Keratinocyte (primary cell): Measurements from ENCODE around the gene ASRGL1.
A peak's percentile ranks its signal among the peaks of the same experiment; 100 is the strongest.

Experiments used
- EZH2 ChIP-seq: IDR thresholded peaks from one replicate; pipeline ENCODE4 v1.6.1; 2012; ENCODE audit warnings: inconsistent platforms, mild to moderate bottlenecking, low read length, moderate library complexity
- TF ChIP-seq, protein P1 (sequence below), 3 experiments: IDR thresholded peaks in 1 of 3; conservative IDR thresholded peaks in 1 of 3; optimal IDR thresholded peaks in 1 of 3; 2 replicates in 2 of 3; 3 replicates in 1 of 3; pipeline versions ENCODE3 to v1.5.1; 2011; ENCODE audit warnings: low read length in 3 of 3, mild to moderate bottlenecking in 3 of 3, moderate library complexity in 2 of 3, control low read depth in 1 of 3, inconsistent platforms in 1 of 3; ENCODE audit not compliant: insufficient read depth in 2 of 3; ENCODE audit errors: extremely low read depth in 1 of 3

DNA sequence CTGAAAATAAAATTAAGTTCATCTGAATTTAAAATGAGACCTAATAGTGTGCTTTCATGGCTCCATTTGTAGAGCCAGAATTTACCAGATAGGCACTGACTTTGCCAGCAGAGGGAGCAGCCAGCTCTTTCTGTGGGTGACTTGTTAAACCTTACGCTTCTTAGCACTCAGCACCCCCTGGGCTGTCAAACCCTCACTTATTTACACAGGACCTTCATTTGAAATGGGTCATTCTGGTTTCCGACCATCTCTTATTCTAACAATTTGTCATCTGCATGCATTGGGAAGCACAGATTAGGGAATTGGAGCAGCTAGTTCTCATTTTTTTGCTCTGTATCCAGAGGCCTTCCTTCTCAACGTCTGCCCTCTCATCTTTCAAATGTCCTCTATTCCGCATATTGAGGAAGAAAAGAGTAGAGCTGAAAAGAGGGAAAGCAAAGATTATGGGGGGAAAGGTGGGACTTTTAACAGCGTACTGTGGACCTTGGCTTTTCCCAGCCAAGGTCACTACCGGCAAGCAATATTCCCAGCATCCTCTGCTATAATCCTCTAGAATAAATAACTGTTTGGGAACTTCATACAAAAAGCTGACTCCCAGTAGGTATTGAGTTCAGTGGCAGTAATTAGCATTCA lies 3.1 kb downstream of the ASRGL1 start:
- TF ChIP-seq, protein P1, sequence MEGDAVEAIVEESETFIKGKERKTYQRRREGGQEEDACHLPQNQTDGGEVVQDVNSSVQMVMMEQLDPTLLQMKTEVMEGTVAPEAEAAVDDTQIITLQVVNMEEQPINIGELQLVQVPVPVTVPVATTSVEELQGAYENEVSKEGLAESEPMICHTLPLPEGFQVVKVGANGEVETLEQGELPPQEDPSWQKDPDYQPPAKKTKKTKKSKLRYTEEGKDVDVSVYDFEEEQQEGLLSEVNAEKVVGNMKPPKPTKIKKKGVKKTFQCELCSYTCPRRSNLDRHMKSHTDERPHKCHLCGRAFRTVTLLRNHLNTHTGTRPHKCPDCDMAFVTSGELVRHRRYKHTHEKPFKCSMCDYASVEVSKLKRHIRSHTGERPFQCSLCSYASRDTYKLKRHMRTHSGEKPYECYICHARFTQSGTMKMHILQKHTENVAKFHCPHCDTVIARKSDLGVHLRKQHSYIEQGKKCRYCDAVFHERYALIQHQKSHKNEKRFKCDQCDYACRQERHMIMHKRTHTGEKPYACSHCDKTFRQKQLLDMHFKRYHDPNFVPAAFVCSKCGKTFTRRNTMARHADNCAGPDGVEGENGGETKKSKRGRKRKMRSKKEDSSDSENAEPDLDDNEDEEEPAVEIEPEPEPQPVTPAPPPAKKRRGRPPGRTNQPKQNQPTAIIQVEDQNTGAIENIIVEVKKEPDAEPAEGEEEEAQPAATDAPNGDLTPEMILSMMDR (optimal IDR thresholded peaks at IDR 0.05 in 1 of 3, IDR thresholded peaks at IDR 0.05 in 1 of 3, conservative IDR thresholded peaks at IDR 0.05 in 1 of 3; ENCODE audit: extremely low read depth in 1 of 3, insufficient read depth in 2 of 3, low read length in 3 of 3), result peak; percentile 67 to 74 (median 71)
- TF ChIP-seq EZH2, result no peak
